GM12872 (cell line): ENCODE results near the gene USP46.

Experiments used
- CTCF ChIP-seq: IDR thresholded peaks from 3 replicates; pipeline ENCODE4 v1.5.1; 2011; ENCODE audit warnings: low read depth, mild to moderate bottlenecking, low read length, moderate library complexity; ENCODE audit not compliant: insufficient read depth

USP46 gene

GRCh38 chr4:52643190-52643589, 15.9 kb downstream of the USP46 start:
- TF ChIP-seq CTCF, result no peak

- no peak for TF ChIP-seq CTCF
Observed at GRCh38 chr4:52641854-52642563, 17.1 kb downstream of the USP46 start.

- TF ChIP-seq CTCF, result no peak
Observed at GRCh38 chr4:52640808-52641565, 18.1 kb downstream of the USP46 start.

- TF ChIP-seq CTCF, result no peak
Observed at GRCh38 chr4:52638717-52639116, 20.4 kb downstream of the USP46 start.

GRCh38 chr4:52637116-52637515, 22.0 kb downstream of the USP46 start:
- no peak for TF ChIP-seq CTCF

- TF ChIP-seq CTCF, result no peak
Observed at GRCh38 chr4:52635560-52635959, 23.5 kb downstream of the USP46 start.

- TF ChIP-seq CTCF, result no peak
Observed at GRCh38 chr4:52635130-52635529, 24.0 kb downstream of the USP46 start.
